ENCODE measurements around the gene LRP2. TPM values are rescaled to one million over a fixed set of nuclear protein-coding genes. Genes with fewer than 3 reads are reported as not detected.

Gene LRP2
- total and polyA plus RNA-seq, 2 of the 8 experiments (the other 6 are each of a cell fraction or from before 2014, with no cell fraction given), result 2.0 to 2.9 TPM

DNA sequence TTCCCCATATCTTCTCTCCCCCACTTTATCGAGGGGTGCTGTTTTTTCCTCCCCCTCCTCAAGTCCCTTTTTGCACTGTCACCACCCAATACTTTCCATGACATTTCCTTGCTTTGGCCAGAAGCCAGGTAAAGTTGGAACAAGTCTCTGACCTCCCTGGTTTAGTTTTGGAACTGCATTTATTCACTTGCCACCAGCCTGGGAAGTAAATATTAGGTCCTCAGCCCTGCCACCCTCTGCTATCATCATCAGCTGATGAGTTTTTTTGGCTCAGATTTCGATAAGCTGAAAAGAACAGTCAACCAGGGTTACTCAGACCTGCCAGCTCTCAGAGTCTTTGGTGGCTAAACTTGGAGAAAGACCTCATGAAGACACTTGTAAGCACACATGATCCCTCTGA, 246.0 kb downstream of the LRP2 start (continued):
- no peak for TF ChIP-seq BRCA1 (IDR thresholded peaks at IDR 0.05; ENCODE audit: low read depth, low read length)
- no peak for TF ChIP-seq NRF1 (IDR thresholded peaks at IDR 0.05; ENCODE audit: low read depth, low read length)
- TF ChIP-seq SP2 (IDR thresholded peaks at IDR 0.05; ENCODE audit: low read length), result no peak
- no peak for TF ChIP-seq TBP (IDR thresholded peaks at IDR 0.05; ENCODE audit: low read depth, low read length)
- TF ChIP-seq EGR1 (IDR thresholded peaks at IDR 0.05; ENCODE audit: borderline replicate concordance, low read depth, low read length), result no peak

Measured in H1 (cell line).